Activated naive CD4-positive, alpha-beta T cell treated with anti-CD3 and anti-CD28 coated beads, Interleukin-2, amount 50 U/mL, for 24 hours (primary cell): Measurements from ENCODE around the gene GLRB.
"Not testable (repeated sequence)": the region's sequence is repeated elsewhere in the genome, so short reads cannot be mapped to it uniquely, and the experiment has no call there.

Experiments
- H3K27ac Mint-ChIP-seq: one replicate; pipeline ENCODE4 v1.8.0; 2021; ENCODE audit warnings: mild to moderate bottlenecking, mixed read lengths
- H3K27me3 Mint-ChIP-seq: one replicate; pipeline ENCODE4 v1.8.0; 2021; ENCODE audit warnings: mixed read lengths
- H3K36me3 Mint-ChIP-seq: one replicate; pipeline ENCODE4 v1.8.0; 2021; ENCODE audit warnings: mixed read lengths
- H3K4me1 Mint-ChIP-seq: one replicate; pipeline ENCODE4 v1.8.0; 2021; ENCODE audit warnings: mixed read lengths
- H3K4me3 Mint-ChIP-seq: one replicate; pipeline ENCODE4 v1.8.0; 2021; ENCODE audit warnings: mild to moderate bottlenecking, mixed read lengths
- H3K9me3 Mint-ChIP-seq: one replicate; pipeline ENCODE4 v1.8.0; 2021; ENCODE audit warnings: mixed read lengths

The GLRB gene

DNA sequence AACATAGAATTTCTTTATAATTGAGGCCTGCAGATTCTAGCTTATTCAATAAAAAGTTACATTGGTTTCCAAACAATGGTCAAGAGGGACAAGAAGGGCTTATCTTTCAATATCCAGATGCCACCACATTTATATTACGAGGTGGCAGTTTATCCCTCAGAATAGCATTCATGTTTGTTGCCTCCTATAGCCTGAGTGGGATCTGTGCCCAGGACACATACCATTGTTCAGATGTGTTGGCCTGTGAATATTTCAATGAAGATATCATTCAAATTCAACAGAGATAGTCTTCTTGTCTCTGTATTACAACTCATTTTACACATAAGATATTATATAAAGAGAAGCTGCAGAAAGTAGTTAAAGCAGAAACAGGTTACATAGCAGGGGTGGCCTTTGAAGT lies 20.5 kb downstream of the GLRB start:
- Mint-ChIP-seq H3K4me1 (no peaks in the 10 kb centered on the region), H3K27ac (no peak overlapping the region), H3K27me3 (no peaks in the 10 kb centered on the region), H3K36me3 (no peaks in the 10 kb centered on the region), H3K4me3 (no peak overlapping the region), H3K9me3 (peaks cover 12% of the 10 kb centered on the region)

- no peak overlapping the region for H3K27ac Mint-ChIP-seq
- H3K4me1 Mint-ChIP-seq, result no peaks in the 10 kb centered on the region
- H3K27me3 Mint-ChIP-seq, result no peaks in the 10 kb centered on the region
- H3K9me3 Mint-ChIP-seq, result peaks cover 12% of the 10 kb centered on the region
- H3K4me3 Mint-ChIP-seq, result no peak overlapping the region
- no peaks in the 10 kb centered on the region for H3K36me3 Mint-ChIP-seq
These were observed 23.6 kb downstream of the GLRB start for GRCh38 chr4:157099506-157099905.

DNA sequence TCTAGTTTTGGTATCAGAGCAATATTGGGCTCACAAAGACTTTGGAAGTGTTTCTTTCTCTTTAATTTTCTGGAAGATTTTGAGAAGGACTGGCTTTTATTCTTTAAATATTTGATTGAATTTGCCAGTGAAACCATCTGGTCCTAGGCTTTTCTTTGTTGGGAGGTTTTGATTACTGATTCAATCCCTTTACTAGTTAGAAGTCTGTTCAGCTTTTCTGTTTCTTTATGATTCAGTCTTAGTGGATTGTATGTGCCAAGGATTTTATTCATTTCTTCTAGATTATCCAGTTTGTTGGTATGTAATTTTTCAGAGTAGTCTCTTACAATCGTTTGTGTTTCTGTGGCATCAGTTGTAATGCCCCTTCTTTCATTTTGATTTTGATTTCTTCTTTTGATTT lies 28.6 kb downstream of the GLRB start:
- no peaks in the 10 kb centered on the region for H3K4me1 Mint-ChIP-seq
- no peaks in the 10 kb centered on the region for H3K9me3 Mint-ChIP-seq
- no peaks in the 10 kb centered on the region for H3K27me3 Mint-ChIP-seq
- H3K27ac Mint-ChIP-seq, result no peak overlapping the region
- H3K4me3 Mint-ChIP-seq, result no peak overlapping the region
- H3K36me3 Mint-ChIP-seq, result no peaks in the 10 kb centered on the region

GRCh38 chr4:157114671-157115070 lies 38.7 kb downstream of the GLRB start:
- Mint-ChIP-seq H3K4me1 (no peaks in the 10 kb centered on the region), H3K9me3 (peaks cover 6% of the 10 kb centered on the region), H3K27ac (no peak overlapping the region), H3K36me3 (no peaks in the 10 kb centered on the region), H3K27me3 (no peaks in the 10 kb centered on the region), H3K4me3 (no peak overlapping the region)

- H3K27me3 Mint-ChIP-seq, result no peaks in the 10 kb centered on the region
- H3K4me1 Mint-ChIP-seq, result no peaks in the 10 kb centered on the region
- no peaks in the 10 kb centered on the region for H3K36me3 Mint-ChIP-seq
- H3K4me3 Mint-ChIP-seq, result no peak overlapping the region
- H3K27ac Mint-ChIP-seq, result no peak overlapping the region
- H3K9me3 Mint-ChIP-seq, result peaks cover 6% of the 10 kb centered on the region
These were observed 39.8 kb downstream of the GLRB start for GRCh38 chr4:157115613-157116335.

DNA sequence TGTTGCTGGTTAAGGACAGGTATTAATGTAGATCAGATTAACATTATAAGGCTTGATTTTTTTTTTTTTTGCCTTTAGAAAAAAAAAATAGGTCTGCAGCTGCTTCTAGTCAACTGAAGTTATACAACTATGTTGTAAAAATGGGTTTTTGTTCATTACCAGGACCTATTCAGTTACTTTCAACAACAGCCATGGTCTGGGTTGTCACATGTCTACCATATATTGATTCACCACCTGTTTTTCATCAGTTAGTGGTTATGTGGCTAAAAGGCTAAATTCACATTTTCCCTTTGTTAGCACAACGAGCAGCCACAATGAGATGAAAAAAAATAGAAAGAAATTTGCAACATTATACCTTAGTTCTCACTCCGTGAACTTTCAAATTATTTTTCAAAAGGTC lies 45.5 kb downstream of the GLRB start:
- Mint-ChIP-seq H3K27me3 (no peaks in the 10 kb centered on the region), H3K9me3 (peaks cover 6% of the 10 kb centered on the region), H3K4me3 (no peak overlapping the region), H3K36me3 (no peaks in the 10 kb centered on the region), H3K27ac (no peak overlapping the region), H3K4me1 (no peaks in the 10 kb centered on the region)

DNA sequence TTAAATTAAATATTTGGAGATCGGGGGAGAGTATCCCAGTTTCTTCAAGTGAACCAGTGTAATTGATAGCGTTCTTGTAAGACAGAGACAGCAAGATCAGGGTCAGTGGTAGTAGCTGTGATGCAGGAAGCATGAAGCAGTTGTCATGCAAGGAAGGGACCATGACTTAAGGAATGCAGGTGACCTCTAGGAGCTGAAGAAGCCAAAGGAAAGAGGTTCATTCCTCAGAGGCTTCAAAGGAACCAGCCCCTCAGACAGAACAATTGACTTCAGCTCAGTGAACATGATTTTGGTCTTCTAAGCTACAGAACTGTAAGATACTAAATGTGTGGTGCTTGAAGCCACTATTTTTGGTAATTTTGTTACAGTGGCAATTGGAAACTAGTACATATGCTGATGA lies 51.6 kb downstream of the GLRB start:
- Mint-ChIP-seq H3K9me3 (no peaks in the 10 kb centered on the region), H3K36me3 (no peaks in the 10 kb centered on the region), H3K4me1 (no peaks in the 10 kb centered on the region), H3K4me3 (no peak overlapping the region), H3K27me3 (no peaks in the 10 kb centered on the region), H3K27ac (no peak overlapping the region)

- no peak overlapping the region for H3K4me3 Mint-ChIP-seq
- H3K27me3 Mint-ChIP-seq, result no peaks in the 10 kb centered on the region
- H3K27ac Mint-ChIP-seq, result no peak overlapping the region
- no peaks in the 10 kb centered on the region for H3K36me3 Mint-ChIP-seq
- H3K4me1 Mint-ChIP-seq, result no peaks in the 10 kb centered on the region
- H3K9me3 Mint-ChIP-seq, result no peaks in the 10 kb centered on the region
These were observed 52.4 kb downstream of the GLRB start for GRCh38 chr4:157128395-157128794.

DNA sequence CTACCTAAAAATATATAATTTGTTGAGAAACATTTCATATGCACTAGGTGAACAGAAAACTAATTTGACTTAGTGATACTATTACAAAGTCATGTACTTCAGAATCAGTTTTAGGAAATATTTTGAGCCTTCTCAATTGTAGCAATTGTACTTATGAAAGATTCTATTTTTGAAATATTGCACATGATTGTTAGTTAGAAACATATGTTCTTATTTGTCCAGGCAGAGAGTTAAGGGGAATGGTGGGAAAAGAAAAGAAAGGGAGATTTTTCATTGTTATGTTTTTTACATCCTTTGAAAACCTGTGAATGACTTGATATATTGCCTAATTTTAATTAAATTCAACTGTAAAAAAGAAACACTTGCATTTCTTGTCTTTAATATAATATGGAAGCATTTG lies 66.0 kb downstream of the GLRB start:
- Mint-ChIP-seq H3K27ac (no peak overlapping the region), H3K4me1 (no peaks in the 10 kb centered on the region), H3K36me3 (no peaks in the 10 kb centered on the region), H3K9me3 (no peaks in the 10 kb centered on the region), H3K4me3 (no peak overlapping the region), H3K27me3 (no peaks in the 10 kb centered on the region)

DNA sequence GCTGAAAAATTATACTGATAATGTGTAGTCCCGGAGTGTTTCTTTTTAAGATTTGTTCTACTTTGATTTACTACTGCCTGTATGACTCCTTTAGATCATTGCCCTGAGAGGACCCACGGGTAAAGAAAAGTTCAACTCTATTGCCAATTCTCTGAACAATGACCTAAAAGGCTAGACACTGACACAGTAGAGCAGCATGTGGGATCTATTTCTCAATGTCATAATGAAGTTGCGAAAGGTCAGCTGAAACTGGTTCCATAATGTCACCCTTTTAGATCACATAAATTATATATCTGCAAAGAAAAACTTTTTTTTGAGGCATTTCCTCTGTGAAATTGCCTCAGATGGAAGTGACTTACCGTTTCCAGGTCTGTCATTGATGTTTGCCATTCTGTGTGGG lies 67.4 kb downstream of the GLRB start:
- Mint-ChIP-seq H3K4me1 (no peaks in the 10 kb centered on the region), H3K27me3 (no peaks in the 10 kb centered on the region), H3K27ac (no peak overlapping the region), H3K4me3 (no peak overlapping the region), H3K9me3 (no peaks in the 10 kb centered on the region), H3K36me3 (no peaks in the 10 kb centered on the region)

- H3K4me3 Mint-ChIP-seq, result no peak overlapping the region
- H3K36me3 Mint-ChIP-seq, result no peaks in the 10 kb centered on the region
- H3K4me1 Mint-ChIP-seq, result no peaks in the 10 kb centered on the region
- H3K9me3 Mint-ChIP-seq, result peaks cover 6% of the 10 kb centered on the region
- no peak overlapping the region for H3K27ac Mint-ChIP-seq
- H3K27me3 Mint-ChIP-seq, result no peaks in the 10 kb centered on the region
These were observed 75.8 kb downstream of the GLRB start for GRCh38 chr4:157151711-157152110.

- H3K27me3 Mint-ChIP-seq, result no peaks in the 10 kb centered on the region
- H3K4me3 Mint-ChIP-seq, result no peak overlapping the region
- H3K9me3 Mint-ChIP-seq, result peaks cover 4% of the 10 kb centered on the region
- H3K36me3 Mint-ChIP-seq, result no peaks in the 10 kb centered on the region
- no peak overlapping the region for H3K27ac Mint-ChIP-seq
- no peaks in the 10 kb centered on the region for H3K4me1 Mint-ChIP-seq
These were observed 90.1 kb downstream of the GLRB start for GRCh38 chr4:157165935-157166610.

DNA sequence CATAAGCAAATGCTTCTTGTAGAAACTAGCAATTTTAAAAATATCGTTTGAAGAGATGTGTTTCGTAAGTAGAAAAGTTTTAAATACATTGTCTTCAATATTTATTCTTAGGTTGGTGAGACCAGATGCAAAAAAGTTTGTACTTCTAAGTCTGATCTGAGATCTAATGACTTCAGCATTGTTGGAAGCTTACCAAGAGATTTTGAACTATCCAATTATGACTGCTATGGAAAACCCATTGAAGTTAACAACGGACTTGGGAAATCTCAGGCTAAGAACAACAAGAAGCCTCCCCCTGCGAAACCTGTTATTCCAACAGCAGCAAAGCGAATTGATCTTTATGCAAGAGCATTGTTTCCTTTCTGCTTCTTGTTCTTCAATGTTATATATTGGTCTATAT lies 94.4 kb downstream of the GLRB start:
- no peaks in the 10 kb centered on the region for H3K4me1 Mint-ChIP-seq

GRCh38 chr4:157172011-157172410 lies 96.1 kb downstream of the GLRB start:
- Mint-ChIP-seq H3K27me3 (no peaks in the 10 kb centered on the region), H3K4me1 (no peaks in the 10 kb centered on the region), H3K27ac (no peak overlapping the region), H3K9me3 (no peaks in the 10 kb centered on the region), H3K4me3 (no peak overlapping the region), H3K36me3 (no peaks in the 10 kb centered on the region)

More for the DNA sequence above, 94.4 kb downstream of the GLRB start:
- H3K36me3 Mint-ChIP-seq, result no peaks in the 10 kb centered on the region
- H3K9me3 Mint-ChIP-seq, result no peaks in the 10 kb centered on the region
- H3K27ac Mint-ChIP-seq, result no peak overlapping the region
- no peak overlapping the region for H3K4me3 Mint-ChIP-seq
- H3K27me3 Mint-ChIP-seq, result no peaks in the 10 kb centered on the region

DNA sequence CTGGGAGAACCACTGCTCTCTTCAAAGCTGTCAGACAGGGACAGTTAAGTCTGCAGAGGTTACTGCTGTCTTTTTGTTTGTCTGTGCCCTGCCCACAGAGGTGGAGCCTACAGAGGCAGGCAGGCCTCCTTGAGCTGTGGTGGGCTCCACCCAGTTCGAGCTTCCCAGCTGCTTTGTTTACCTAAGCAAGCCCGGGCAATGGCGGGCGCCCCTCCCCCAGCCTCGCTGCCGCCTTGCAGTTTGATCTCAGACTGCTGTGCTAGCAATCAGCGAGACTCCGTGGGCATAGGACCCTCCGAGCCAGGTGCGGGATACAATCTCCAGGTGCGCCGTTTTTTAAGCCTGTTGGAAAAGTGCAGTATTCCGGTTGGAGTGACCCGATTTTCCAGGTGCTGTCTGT lies 104.3 kb downstream of the GLRB start:
- not testable (repeated sequence) for H3K36me3 Mint-ChIP-seq, H3K27ac Mint-ChIP-seq, H3K4me1 Mint-ChIP-seq, H3K4me3 Mint-ChIP-seq, H3K27me3 Mint-ChIP-seq, H3K9me3 Mint-ChIP-seq

DNA sequence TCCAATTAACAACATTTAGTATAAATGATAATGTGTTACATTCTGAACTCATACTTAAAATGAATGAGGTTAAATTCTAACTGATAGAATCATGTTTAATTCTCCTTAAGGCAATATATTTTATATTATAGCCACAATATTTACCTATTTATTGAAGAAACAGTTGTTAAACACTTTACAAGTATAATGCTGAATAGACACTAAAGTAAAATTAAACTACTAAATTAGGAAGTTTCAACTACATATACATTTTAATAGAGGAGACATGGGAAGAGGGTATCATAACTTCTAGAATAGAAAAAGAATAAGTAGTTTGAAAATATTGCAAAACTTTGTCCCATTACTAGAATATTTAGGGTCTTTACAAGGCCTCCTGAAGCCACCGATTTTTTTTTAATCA lies 108.3 kb downstream of the GLRB start:
- Mint-ChIP-seq H3K4me1 (no peaks in the 10 kb centered on the region), H3K4me3 (no peak overlapping the region), H3K9me3 (no peaks in the 10 kb centered on the region), H3K27me3 (no peaks in the 10 kb centered on the region), H3K27ac (no peak overlapping the region), H3K36me3 (no peaks in the 10 kb centered on the region)

DNA sequence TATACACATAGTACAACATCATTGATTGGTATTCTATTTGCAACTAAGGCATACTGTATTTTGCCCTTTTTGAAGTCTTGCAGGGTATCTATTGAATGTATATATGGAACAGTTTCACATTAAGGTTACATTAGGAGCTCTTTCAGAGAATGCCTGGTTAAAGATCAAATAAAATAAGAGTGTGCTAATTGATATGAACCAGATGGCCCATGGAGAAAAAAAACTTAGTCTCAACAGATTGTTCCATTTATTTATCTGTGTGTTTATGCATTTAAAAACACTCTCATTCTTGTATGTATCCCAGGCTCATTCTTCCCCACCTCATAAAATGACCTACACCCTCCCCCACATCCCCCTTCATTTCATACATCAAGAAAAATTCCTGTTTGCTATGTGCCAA lies 109.4 kb downstream of the GLRB start:
- no peak overlapping the region for H3K4me3 Mint-ChIP-seq
- H3K27ac Mint-ChIP-seq, result no peak overlapping the region
- H3K9me3 Mint-ChIP-seq, result peaks cover 7% of the 10 kb centered on the region
- no peaks in the 10 kb centered on the region for H3K4me1 Mint-ChIP-seq
- no peaks in the 10 kb centered on the region for H3K36me3 Mint-ChIP-seq
- no peaks in the 10 kb centered on the region for H3K27me3 Mint-ChIP-seq
